GM04503 (cell line): Measurements from ENCODE around the gene CRTAP.
"Not testable (repeated sequence)": the region's sequence is repeated elsewhere in the genome, so short reads cannot be mapped to it uniquely, and the experiment has no call there.

Experiments
- DNase-seq: peaks from one replicate; pipeline ENCODE4 v3.0.0-alpha.2; 2012; ENCODE audit warnings: low read depth

CRTAP gene

DNA sequence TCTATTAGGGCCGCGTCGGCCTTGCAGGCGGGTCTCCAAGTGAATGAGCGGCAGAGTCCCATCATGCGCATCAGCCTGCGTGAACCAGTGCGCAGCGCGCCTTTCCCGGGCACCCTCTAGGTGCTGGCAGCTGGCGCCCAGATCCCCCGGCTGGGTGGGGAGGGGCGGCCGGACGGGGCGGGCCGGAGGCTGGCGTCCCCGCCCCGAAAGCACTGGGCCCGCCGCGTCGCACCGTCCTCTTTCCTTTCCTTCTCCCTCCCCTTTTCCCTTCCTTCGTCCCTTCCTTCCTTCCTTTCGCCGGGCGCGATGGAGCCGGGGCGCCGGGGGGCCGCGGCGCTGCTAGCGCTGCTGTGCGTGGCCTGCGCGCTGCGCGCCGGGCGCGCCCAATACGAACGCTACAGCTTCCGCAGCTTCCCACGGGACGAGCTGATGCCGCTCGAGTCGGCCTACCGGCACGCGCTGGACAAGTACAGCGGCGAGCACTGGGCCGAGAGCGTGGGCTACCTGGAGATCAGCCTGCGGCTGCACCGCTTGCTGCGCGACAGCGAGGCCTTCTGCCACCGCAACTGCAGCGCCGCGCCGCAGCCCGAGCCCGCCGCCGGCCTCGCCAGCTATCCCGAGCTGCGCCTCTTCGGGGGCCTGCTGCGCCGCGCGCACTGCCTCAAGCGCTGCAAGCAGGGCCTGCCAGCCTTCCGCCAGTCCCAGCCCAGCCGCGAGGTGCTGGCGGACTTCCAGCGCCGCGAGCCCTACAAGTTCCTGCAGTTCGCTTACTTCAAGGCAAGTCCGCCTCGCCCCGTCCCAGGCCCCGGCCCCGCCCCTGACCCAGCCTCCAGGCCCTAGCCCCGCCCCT, at the start of gene CRTAP:
Gene CRTAP (plus strand): TSS at position 243 of the 850 bp plus-strand sequence. CDS start 64 bp downstream, at position 307.
- peak; percentile 63 for DNase-seq

DNA sequence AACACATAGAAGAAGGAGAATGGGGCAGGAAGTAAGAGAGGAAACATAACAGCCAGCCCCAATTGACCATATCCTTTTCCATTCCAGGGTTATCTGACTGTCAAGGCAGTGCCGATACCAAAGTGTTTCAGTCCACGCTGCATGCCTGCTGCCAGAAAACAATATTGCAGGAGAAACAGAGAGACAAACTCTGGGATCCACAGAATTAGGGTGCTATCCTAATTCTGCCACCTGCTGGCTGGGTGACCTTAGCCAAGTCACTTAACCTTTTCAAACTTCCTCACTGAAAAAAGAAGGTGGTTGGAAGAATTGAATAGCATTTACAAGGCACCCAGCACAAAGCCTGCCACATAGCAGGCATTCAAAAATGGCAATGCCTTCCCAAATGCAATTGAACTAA, 48.9 kb upstream of the CRTAP start:
- DNase-seq, result no peak

DNA sequence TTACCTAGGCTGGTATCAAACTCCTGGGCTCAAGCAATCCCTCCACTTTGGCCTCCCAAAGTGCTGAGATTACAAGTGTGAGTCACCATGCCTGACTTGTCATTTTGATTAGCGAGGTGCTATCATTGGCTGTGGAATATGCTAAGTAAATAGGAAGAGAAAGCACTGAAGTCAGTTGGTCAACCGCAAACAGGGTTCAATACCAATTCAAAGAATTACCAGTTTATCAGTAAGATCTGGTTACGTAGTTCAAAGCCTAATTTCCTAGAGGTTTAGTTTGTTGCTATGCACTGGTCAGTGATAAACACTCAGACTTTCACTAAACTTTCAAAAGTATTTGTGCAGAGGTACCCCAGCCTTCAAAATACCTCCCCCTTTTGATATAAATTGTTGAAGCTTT, 46.3 kb upstream of the CRTAP start:
- DNase-seq, result no peak

GRCh38 chr3:33069862-33070261, 44.0 kb upstream of the CRTAP start:
- not testable (repeated sequence) for DNase-seq

GRCh38 chr3:33071181-33071580, 42.6 kb upstream of the CRTAP start:
- no peak for DNase-seq

GRCh38 chr3:33071946-33072345, 41.9 kb upstream of the CRTAP start:
- no peak for DNase-seq

GRCh38 chr3:33074217-33075067, 39.4 kb upstream of the CRTAP start:
- no peak for DNase-seq

DNA sequence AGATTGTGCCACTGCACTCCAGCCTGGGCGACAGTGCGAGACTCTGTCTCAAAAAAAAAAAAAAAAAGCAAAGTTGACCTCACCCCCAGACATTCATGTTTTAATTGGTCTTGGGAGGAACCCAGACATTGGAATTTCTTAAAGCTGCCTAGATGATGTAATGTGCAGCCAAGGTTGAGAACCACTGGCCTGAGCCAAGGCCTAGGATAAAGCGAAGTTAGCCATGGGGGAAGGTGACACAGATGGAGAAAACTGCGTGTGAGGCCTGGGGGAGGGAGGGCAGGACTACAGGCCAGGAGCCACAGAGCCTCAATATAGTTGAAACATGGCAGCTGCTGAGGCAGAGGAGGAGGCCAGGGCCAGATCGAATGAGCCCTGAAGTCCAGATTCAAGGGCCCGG, 37.8 kb upstream of the CRTAP start:
- DNase-seq, result peak; percentile 37

DNA sequence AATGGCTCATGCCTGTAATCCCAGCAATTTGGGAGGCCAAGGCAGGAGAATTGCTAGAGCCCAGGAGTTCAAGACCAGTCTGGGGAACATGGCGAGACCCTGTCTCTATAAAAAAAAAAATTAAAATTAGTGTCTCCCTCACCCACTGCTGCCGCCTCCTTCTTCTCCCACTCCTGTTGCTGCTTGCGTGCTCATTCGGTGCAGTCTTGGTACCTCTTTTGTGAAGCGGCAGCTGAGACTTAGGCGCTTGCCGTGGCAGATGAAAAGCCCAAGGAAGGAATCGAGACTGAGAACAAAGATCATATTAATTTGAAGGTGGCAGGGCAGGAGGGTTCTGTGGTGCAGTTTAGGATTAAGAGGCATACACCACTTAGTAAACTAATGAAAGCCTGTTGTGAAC, 36.9 kb upstream of the CRTAP start:
- no peak for DNase-seq

DNA sequence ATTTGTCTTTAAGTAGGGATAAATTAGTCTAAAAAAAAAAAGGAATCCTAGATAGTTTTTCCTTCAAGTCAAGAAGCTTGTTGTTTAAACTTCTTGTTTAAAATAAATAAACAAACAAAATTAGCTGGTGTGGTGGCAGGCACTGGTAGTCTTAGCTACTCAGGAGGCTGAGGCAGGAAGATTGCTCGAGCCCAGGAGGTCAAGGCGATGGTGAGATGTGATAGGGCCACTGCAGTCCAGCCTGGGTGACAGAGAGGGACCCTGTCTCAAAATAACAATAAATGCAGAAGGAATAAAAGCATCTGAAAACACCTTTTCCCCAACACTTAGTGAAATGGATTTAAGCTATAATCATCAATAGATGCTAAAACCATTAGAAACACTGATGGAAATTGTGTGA, 35.8 kb upstream of the CRTAP start:
- DNase-seq, result no peak

GRCh38 chr3:33079813-33080212, 34.0 kb upstream of the CRTAP start:
- DNase-seq, result not testable (repeated sequence)

GRCh38 chr3:33081812-33082211, 32.0 kb upstream of the CRTAP start:
- DNase-seq, result no peak

GRCh38 chr3:33083958-33084357, 29.9 kb upstream of the CRTAP start:
- DNase-seq, result no peak

DNA sequence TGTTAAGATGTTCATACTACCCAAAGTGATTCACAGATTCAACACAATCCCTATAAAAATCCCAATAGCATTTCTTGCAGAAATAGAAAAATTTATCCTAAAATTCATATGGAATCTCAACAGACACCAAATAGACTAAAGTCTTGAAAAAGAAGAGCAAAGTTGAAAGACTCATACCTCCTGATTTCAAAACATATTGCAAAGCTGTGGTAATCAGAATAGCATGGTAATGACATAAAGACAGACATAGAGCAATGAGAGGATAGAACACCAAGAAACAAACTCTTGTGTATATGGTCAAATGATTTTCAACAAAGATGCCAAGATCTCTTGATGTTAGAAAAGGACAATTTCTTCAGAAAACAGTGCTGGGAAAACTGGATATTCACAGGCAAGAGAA, 25.1 kb upstream of the CRTAP start:
- DNase-seq, result no peak

GRCh38 chr3:33089515-33089914, 24.3 kb upstream of the CRTAP start:
- no peak for DNase-seq

DNA sequence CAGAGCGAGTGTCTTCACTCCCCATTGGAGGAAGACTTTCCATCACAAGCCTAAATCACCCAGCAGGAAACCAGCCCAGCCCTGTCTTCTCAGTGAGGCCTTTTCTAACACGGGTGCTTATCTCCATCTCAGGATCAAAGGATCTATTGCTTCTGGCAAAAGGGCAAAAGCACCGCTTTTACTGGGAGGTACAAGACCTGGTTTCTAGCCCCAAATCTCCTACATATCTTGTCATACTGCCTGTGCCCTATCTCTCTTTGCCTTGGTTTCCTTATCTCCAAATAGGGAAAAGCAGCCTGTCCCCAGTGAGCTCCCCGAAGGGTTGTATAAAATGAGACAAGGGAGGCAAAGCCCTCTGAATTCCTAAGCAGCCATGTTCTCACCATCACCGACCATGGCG, 22.1 kb upstream of the CRTAP start:
- DNase-seq, result no peak

DNA sequence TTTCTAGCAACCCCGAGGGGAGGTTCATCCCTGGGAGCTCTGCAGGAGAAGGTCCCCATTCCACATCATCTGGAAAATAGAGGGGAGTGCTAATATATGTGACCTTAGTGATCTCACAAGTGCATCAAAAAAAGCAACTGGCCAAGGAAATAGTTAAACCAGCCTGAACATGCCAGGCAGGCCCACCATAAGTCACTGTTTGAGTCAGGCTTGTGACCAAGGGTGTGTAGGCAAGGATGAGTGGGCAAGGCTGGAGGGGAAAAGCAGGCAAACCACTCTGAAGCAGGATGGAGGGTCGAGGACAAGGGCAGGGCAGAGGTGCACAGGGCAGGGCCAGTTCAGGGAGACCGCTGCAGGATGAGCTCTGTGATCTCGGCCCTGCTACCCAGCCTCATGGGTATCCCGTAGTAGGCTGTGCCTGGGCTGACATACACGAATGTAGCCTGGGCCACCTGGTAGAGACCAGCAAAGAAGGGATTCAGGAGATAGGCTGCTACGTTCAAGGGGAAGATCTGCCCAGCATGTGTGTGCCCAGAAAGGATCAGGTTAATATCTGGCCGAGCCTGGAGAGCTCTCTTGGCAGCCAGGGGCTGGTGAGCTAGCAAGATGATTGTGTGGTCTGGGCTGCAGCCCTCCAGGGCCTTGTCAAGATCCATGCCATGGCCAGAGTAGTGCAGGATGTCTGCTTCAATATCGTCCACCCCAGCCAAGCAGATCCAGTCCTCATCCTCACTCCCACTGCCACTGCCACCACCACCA, 21.1 kb upstream of the CRTAP start:
- no peak for DNase-seq

DNA sequence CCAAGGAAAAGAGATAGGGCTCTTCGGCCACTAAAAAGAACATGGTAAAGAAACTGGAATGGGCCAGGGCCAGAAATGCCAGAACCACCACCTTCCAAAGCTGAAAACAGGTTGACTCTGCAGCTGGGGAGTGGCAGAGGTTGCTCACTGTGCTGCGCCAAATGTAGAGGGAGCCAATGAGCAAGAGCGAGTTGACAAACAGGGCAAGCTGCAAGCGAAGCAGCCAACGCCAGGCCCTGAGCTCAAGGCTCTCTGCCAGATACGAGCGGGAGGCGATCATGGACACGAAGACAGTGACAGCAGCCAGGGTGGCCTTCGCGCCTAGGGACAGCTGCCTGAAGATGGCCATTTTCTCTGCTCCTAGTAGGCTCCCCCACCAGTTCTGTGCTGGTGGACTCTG, 20.0 kb upstream of the CRTAP start:
- no peak for DNase-seq

GRCh38 chr3:33095436-33095835, 18.4 kb upstream of the CRTAP start:
- no peak for DNase-seq

DNA sequence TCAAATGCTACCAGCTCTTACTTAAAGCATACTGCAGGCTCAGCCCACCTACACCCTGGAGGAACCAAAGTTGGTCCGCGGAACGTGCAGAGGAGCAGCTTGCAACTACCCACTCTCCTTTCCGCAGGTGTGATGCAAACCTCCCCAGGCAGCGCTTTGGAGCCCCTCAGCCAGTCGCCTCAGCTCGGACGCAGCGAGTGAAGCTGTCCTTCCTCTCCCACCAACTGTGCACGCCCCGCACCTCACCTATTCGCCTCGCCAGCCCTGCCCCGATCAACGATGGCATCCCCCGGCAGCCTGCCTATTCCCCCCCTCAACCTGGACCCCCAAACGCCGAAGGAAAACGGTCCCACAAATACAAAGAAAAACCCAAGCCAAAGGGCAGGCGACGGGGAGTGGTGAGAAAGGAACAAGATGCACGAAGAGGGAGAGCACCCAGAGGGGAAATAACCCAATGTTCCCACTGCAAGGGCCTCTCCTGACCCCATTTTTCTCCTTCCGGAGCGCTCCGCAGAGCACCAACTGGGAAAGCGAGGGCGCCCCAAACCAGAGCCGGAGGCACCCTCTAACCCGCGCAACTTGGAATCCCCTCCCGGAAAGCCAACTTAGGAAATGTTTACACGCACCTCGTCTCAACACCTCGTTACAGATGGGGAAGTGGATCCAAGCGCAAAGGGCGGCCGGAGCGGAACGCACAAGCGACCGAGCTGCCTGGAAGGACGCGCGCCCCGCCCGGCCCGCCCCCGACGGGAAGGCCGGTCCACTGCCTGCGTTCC, 17.5 kb upstream of the CRTAP start:
- no peak for DNase-seq

DNA sequence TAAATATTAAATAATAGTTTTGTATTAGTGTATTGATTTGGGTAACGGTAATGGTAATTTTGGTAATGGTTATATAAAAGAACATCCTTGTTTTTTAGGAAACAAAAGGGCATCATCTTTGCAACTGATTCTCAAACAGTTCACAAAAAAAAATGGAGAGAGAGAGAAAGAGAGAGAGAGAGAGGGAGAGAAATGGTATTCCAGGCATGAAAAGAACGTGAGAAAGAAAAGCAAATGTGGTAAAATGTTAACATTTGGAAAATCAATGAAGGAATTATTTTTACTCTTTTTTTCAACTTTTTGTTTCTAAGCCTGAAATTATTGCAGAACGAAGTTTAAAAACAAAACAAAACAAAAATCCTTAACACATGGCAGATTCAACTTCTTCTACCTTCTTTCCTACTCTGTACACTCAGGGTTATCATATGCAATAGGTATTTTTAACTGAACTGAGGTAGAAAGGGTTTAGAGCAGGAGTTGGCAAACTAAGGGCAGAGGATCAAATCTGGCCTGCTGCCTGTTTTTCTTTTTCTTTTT, 14.6 kb upstream of the CRTAP start:
- no peak for DNase-seq
